ENCODE results near the gene GNL3.

The GNL3 gene

DNA sequence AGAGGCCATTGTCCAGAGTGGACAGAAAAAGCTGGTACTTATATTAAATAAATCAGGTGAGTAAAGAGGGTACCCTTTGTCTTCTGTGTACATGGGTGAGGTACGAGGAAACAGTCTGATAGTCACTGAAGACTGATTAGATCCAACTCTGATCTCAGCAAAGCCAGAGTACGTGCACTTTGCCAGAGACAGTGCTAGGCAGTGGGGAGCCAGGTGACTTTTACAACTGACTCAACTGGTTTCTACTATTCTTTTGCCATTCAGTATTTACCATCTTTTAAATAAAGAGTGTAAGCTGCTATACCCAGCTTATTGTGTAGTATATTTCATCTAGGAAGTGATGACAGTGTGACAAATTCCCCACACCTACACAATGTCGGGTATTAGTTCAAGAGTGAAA lies 3.3 kb downstream of the GNL3 start:
- no peak for DNase-seq (ENCODE audit: low read depth)

DNA sequence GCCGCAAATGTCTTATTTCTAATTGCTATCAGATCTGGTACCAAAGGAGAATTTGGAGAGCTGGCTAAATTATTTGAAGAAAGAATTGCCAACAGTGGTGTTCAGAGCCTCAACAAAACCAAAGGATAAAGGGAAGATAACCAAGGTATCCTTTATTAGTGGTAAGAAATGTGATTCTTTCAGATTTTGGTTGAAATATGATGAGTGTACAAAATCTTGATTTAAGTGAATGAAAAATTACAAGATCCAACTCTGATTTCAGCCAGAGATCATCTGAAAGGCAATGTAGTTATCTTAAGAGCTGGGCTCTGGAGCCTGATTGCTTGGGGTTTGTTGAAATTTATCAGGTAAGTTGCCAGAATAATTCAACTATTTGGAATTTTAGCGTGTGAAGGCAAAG lies 4.7 kb downstream of the GNL3 start:
- no peak for DNase-seq (ENCODE audit: low read depth)

DNA sequence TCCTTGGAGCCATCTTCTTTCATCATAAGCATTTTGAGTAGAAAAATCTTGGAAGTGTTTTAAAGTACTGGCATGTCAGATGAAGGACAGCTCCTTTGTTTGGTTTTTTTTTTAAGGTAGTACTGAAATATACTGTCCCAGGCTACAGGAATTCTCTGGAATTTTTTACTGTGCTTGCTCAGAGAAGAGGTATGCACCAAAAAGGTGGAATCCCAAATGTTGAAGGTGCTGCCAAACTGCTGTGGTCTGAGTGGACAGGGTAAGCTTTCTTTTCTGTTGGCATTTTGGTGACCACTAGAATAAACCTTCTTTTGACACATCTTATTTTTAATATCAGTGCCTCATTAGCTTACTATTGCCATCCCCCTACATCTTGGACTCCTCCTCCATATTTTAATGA lies 7.2 kb downstream of the GNL3 start:
- no peak for DNase-seq (ENCODE audit: low read depth)

DNA sequence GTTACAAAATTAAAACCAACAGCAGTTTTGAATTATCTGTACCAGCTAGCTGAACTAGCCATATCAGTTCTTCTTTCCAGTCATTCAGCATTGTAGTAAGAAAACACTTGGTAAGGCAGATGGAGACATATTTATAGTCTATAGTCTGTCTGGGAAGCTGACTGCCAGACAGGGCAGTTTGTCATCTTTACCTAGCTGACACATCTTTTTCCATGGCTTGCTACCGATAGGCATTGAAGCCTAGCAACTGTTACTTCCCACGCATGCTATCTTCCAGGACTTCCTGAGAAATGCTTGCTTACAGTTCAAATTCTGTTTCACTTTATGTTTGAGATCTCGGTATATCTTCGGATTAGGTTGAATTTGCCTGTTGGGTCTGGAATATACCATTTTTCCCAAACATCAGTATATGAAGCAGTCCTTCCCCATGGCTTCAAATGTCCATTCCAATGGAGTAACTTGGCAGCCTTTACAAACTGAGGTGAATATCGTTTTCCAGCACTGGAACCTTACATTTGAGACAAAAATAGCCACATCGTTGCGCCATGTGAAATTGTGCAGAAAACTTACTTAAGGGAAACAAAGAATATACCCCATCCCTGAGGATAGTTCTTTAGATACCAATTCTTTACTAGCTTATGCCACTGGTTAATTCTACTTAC lies 8.8 kb downstream of the GNL3 start:
- DNase-seq (ENCODE audit: low read depth), result no peak

DNA sequence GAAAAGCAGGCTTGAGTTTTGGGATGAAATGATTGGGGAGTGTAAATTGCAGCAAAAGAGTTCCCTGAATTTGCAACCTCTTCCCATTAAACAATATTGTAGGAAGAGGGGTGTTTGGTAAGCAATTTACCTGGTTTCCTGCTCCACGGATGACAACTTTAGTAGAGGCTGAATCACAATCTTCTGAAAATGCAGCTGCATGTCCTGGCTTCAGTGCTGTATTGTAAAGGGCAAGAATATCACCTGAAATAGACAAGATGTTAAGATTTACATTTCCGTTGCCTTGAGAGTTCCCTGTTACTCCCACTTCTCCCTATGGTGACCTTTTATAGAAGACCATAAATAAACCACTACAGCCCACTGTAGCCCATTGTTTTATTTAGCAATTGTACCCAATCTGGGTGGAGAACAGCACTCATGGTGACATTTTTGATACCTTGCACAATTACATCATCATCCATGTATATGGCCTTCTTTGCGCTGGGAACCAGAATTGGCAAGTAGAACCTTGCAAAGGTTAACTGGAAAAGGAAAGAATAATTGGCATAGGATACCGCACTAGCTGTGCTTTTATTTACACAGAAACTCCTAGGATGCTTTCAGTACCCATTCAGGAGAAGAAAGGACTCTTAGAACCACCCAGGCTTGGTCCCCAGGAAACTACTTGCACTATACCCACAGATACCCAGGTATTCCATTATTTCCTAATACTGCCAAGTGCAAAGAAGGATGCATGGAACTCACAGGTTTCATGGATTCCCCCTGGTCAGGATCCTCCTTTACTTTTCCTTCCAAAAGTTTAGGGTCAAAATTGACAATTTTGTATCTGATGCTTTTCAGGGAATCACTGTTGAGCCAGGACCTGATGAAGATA lies 10.2 kb downstream of the GNL3 start:
- DNase-seq (ENCODE audit: low read depth), result no peak

DNA sequence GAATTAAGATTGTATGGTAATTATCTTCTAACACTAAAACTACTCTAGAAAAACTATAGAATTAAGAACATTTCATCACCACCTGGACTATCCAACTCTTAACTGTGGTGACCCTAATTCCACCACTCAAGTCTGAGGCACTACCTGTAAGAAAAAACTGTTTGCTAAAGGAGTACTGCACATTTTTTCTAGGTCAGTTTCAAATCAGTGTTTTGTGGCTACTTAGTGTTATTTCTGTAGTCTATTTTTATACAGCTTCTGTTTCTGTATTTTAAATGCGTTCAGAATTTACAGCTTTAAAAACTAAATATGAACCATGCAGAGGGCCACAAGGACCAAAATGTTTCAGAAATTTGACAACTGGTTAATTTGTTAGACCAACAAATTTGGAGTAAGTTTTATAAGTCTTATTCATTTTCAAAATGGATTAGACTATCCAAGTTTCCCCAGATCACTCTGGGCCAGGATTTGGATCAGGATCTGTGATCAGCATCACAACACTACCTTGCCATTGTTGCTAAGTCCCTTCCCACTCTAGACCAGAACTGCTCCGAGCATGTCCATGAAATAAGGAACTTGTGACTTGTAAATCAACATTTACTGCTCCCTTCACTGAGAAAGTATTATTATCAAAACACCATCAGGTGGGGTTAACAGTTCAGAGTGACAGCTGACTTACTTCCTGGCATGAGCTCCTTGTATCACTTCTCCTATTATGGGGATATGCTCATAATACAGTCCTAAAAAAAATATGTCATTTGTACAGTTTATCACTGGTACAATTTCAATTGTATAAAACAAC lies 11.2 kb downstream of the GNL3 start:
- no peak for DNase-seq (ENCODE audit: low read depth)

DNA sequence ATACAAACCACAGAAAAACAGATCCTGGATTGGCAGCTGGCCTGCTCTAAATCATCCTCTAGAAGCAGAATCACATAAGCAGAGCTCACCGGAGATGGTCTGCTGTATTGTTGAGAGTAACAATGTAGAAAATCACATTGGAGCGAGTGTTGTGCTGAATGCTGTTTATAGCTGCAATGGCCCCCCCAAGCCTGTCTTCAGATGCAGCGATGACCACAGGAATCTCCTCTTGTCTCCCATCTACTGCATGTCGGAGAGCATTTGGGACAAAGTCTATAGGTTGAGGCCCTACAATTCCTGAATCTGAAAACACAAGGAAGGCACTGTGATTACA lies 11.8 kb downstream of the GNL3 start:
- no peak for DNase-seq (ENCODE audit: low read depth)

DNA sequence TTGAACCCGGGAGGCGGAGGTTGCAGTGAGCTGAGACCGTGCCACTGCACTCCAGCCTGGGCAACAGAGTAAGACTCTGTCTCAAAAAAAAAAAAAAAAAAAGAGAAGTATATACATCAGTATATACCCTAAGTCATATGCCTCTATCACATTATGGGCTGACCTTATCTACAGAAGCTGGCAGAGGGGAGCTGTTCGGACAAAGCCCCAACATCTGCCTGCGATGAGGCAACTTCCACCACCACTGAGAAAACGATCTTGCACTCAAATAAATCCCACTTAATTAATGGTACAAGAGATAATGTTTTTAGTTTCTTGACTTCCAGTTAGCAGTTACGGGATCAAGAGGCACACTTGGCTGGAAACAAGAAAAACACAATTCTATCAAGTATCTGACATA lies 17.5 kb downstream of the GNL3 start:
- DNase-seq (ENCODE audit: low read depth), result no peak

DNA sequence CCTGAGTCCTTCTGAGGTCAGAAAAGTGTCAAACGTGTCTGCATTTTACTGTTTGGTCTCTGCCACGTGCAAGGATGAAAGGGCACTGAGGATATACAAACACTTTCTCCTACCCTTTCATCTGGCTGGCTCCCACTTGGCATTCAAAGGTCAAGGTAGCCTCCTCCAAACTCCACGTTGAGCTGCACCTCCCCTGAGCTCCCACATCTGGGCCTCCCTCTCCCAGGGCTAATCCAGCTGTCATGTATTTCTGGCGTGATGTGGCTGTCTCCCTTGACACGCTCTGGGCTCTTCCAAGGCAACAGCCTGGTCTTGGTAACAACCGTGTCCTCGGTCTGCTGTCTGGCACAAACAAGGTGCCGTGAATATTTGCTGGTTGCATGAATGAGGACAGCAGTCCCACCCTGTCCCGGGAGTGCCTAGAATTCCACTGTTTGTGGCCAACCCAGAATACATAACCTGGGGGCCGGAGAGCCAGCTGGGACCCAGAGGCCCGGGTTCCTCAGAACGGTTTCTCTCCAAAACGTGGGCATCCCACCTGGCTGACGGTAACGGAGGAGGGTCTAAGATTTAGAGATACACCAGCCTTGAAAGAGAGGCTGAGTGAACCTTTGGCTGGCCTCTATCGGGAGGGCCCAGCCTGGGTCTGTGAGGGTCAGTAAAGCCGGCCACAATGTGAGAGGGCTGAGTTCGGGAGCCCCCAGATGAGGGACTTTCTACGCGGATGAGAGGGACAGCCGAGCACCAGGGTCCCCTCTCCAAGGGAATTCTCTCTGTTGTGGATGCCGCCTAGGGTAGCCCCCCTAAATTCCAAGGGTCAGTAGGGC lies 19.0 kb downstream of the GNL3 start:
- DNase-seq (ENCODE audit: low read depth), result peak; percentile 41

DNA sequence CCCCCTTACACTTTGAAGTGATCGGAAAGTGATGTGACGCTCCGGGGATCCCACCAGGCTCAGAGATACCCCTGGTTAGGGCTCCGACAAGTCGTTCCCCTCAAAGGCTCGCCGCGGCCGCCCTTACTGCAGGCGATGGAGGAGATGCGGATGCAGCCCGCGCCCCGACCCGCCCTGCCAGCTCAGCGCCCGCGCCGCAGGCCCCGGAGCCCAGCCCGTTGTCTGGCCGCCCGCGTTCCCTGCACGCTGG lies 19.5 kb downstream of the GNL3 start:
- DNase-seq (ENCODE audit: low read depth), result no peak

DNA sequence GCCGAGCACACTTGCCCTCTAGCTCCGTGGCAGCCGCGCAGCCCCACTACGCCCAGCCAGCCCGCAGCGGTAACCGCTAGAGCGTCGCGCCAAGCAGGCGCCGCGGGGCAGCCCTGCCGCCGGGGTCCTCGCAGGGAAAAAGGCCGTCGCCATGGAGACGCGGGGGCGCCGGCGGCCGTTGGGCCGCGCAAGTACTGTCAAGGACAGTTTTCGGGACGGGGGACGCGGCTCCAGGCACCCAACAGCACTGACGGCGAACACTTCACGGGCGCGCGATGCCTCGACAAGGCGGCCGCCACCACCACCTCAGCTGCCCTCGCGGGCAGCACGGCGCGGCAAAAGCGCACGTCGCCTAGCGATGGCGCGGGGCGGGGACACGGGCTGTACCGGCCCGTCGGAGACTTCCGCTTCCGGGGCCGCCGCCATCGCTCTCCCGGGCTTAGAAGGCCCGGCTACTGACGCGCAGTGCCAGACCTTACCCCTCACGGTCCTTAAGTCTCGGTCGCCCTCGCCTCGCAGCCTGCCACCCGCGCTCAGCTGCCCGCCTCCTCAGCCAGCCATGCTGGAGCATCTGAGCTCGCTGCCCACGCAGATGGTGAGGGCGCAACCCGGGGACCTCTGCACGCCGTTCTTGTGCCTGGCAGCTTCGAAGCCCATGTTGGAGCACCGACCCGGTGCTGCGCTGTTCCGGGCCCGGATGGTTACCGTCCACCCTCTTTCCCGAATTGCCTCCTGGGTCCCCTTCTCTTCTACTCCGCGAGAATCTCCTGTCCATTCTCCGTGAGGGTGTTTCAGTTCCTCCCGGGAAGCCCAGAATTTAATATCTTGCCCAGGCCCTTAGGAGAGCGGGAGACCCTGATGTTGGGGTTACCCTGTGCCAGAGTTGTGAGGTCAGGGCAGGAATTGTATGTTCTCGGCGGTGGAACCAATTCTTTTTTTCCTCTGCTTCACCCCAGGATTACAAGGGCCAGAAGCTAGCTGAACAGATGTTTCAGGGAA lies 20.2 kb downstream of the GNL3 start, which contains the start of the genes GLT8D1 and SPCS1:
GLT8D1 (minus strand) TSS at position 104 of the 999 bp plus-strand sequence. CDS start 5,331 bp downstream, outside the sequence.
SPCS1 (plus strand) TSS at position 419 of the 999 bp plus-strand sequence; CDS start at position 560, 141 bp downstream.
- peak; percentile 86 for DNase-seq (ENCODE audit: low read depth)

DNA sequence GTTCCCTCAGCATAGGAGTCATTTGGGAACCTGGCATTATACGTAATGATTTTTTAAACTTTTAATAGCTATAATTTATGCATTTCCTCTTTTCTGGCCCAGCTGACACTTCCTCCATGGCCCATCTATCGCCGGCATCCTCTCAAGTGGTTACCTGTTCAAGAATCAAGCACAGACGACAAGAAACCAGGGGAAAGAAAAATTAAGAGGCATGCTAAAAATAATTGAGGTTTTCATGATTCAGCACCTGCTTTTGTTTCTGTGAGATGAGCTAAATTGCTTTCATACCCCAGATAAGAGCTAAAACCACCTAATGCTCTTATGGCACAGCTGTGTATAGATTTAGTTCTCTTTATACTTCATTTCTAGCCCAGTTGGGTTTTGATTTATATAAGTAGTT lies 21.8 kb downstream of the GNL3 start:
- DNase-seq (ENCODE audit: low read depth), result no peak

DNA sequence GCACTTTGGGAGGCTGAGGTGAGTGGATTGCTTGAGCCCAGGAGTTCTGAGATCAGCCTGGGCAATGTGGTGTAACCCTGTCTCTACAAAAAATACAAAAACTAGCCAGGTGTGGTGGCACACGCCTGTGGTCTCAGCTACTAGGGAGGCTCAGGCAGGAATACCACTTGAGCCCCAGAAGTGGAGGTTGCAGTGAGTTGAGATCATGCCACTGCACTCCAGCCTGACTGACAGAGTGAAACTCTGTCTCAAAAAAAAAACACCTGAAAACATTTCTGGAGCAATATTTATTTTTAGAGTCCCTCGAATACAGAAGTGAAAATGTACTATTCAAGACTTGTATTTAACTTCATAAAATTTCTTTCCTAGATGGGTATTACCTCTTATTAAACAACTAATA lies 24.7 kb downstream of the GNL3 start:
- no peak for DNase-seq (ENCODE audit: low read depth)

DNA sequence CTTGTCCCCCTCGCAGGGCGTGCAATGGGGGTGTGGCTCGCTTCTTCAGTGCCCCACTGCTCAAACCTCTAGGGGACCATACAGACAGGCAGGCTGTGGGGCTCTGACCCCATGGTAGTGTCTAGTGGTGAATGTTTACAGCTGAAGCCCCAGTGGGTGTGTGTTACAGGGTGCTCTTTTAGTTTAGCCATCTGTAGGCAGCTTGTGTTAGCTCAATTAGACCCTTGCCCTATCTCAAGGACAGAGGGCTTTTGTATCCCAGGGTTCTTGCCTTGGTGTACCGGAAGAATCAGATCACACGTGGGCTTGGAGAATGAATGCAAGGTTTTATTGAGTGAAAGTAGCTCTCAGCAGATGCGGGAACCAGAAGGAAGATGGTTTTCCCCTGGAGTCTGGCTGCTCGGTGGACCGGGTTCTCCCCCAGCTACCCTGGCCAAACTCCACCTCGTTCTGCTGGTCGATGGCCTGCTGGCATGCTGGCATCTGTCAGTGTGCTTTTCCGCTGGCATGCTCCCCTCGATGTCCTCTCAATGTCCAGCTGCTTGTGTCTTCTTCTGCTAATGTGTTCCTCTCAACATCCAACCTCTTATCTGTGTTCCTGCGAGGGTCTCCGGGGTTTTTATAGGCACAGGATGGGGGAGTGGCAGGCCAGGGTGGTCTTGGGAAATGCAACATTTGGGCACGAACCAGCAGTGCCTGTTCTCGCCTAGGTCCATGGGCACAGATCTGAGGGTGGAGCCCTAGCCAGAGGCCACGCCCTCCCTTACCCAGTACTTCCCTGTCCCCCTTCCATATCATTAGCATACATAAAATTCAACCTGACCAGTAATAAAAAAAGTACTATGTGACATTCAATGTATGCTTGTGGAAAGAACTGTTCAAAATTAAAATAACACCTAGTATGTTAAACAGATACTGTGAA lies 26.7 kb downstream of the GNL3 start:
- DNase-seq (ENCODE audit: low read depth), result no peak

DNA sequence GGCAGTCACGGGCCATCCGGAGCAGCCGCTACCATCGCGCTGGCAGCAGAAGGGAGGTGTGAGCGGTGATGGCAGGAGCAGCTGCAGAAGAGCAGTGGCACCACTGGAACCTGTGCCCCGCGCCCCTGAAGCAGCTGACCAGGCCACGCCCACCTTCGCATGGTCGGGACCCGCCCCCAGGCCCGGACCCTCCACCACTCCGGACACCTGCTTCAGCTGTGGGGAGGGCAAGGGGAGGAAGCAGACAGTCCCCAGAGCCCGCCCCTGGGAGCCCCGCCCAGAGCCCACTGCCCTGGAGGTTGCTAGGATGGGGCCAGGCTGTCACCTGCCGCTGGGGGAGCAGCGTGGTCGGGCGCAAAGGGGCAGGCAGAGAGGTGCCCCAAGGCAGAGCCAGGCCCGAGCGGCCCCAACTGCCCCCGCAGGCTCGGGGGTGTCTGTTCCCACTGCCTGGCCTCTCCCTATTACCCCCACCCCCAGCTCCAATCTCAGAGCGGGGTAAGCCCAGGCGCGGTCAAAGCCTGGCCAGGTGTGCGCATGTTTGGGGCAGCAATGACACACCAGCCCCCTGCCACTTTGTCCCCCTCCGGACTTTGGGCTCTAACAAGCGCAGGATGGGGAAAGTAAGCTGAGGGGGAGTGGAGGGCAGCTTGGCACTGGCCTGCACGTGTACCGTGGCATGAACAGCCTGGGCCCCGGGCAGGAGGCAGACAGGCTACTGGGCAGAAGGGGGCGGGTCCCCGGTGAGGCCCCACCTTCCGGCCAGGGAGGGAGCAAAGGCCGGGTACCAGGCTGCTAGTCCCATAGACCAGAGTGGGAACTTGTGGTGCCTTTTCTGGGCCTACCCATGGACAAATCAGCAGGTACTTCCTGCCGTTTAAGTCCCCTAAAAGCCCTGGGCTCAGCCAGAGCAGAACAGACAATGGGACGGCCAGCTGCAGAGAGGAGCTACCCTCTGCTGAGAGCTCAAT lies 28.8 kb downstream of the GNL3 start:
- no peak for DNase-seq (ENCODE audit: low read depth)

DNA sequence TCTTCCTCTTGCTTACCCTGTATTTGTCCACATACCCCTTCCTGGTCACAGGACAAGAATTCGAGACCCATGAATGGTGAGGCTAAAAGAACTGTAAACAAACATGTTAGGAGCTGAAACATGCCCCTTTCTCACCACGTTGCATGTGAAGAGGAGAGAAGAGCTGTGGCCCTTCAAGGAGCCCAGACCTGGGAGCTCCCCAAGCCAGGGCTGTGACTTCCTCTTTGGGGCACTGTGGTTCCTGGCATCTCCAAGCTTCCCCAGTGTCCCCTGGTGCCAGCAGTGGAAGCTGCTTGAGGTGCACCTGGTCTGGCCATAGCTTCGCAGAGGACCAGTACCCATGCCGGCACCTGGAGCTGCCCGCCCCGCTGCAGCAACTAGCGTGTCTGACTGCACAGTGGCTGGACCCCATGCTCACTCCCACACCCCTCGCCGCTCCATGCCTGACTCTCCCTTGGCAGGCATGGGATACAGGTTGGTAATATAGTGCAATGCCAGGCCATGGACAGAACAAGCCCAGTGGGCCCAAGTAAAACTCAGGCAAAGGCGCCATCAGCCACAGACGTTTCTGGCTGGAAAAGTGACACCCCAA lies 30.0 kb downstream of the GNL3 start:
- DNase-seq (ENCODE audit: low read depth), result no peak

DNA sequence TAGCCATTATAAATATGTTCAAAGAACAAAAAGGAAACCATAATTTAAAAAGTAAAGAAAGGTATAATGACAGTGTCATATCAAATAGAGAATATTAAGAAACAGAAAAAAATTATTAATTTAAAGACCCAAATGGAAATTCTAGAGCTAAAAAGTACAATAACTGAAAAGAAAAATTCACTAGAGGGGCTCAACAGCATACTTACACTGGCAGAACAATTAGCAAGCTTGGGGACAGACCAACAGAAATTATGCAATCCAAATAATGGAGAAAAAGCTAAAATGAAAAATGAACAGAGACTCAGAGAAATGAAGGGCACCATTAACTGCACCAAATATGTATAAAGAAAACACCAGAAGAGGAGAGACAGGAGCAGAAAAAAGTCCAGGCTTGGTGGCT lies 33.8 kb downstream of the GNL3 start:
- no peak for DNase-seq (ENCODE audit: low read depth)
